ENCODE measurements around the gene C3orf22.

Gene C3orf22

DNA sequence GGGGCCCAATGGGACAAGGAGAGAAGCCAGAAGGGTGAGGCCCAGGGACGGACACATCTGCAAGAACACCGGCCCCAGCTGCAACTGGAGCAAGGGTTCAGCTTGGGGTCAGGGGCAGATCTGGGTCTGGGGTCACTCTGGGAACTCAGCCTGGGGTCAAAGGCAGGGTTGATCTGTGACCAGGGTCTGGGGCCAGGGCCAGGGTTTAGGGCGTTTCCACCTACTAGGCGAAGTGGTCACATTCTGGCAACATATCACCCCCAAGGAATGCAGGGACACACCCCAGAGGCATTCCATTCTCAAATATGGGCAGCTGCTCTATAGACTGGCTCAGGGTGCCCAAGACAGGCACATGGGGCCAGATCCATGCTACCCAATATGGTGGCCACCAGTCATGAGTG, 50.2 kb downstream of the C3orf22 start:
- H3F3A ChIP-seq (ENCODE audit: insufficient read depth, low read length), result no peaks in the 10 kb centered on the region
- no peak overlapping the region for H3K9ac ChIP-seq (ENCODE audit: low read length)
- no peak overlapping the region for H3K27ac ChIP-seq (ENCODE audit: low read length)
- no peak overlapping the region for H3K4me2 ChIP-seq (ENCODE audit: low read depth, low read length)
- H3K4me1 ChIP-seq (ENCODE audit: low read length), result no peaks in the 10 kb centered on the region
- no peaks in the 10 kb centered on the region for H4K20me1 ChIP-seq (ENCODE audit: insufficient read depth, low read length)
- no peak overlapping the region for H3K4me3 ChIP-seq (ENCODE audit: low read length)
- no peak overlapping the region for H2AFZ ChIP-seq (ENCODE audit: low read length)
- no peaks in the 10 kb centered on the region for H3K9me3 ChIP-seq (replicated peaks; ENCODE audit: insufficient read depth, low read length)
- TF ChIP-seq EZH2phosphoT487 (IDR thresholded peaks at IDR 0.05; ENCODE audit: low read length) (no peak), EZH2 (optimal IDR thresholded peaks at IDR 0.05; ENCODE audit: low read depth, low read length) (no peak)
- TF ChIP-seq, protein P1, sequence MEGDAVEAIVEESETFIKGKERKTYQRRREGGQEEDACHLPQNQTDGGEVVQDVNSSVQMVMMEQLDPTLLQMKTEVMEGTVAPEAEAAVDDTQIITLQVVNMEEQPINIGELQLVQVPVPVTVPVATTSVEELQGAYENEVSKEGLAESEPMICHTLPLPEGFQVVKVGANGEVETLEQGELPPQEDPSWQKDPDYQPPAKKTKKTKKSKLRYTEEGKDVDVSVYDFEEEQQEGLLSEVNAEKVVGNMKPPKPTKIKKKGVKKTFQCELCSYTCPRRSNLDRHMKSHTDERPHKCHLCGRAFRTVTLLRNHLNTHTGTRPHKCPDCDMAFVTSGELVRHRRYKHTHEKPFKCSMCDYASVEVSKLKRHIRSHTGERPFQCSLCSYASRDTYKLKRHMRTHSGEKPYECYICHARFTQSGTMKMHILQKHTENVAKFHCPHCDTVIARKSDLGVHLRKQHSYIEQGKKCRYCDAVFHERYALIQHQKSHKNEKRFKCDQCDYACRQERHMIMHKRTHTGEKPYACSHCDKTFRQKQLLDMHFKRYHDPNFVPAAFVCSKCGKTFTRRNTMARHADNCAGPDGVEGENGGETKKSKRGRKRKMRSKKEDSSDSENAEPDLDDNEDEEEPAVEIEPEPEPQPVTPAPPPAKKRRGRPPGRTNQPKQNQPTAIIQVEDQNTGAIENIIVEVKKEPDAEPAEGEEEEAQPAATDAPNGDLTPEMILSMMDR (IDR thresholded peaks at IDR 0.05; ENCODE audit: low read length), result no peak
- no peaks in the 10 kb centered on the region for H3K9me2 ChIP-seq (replicated peaks; ENCODE audit: insufficient read depth, low read length)
- no peaks in the 10 kb centered on the region for H3K79me2 ChIP-seq (ENCODE audit: low read length)
- no peaks in the 10 kb centered on the region for H3K36me3 ChIP-seq (replicated peaks; ENCODE audit: insufficient read depth, low read length)
- no peaks in the 10 kb centered on the region; the same call in 1 of the 2 replicates for H3K27me3 ChIP-seq (replicated peaks; ENCODE audit: insufficient read depth, low read length)
- no peak for DNase-seq

DNA sequence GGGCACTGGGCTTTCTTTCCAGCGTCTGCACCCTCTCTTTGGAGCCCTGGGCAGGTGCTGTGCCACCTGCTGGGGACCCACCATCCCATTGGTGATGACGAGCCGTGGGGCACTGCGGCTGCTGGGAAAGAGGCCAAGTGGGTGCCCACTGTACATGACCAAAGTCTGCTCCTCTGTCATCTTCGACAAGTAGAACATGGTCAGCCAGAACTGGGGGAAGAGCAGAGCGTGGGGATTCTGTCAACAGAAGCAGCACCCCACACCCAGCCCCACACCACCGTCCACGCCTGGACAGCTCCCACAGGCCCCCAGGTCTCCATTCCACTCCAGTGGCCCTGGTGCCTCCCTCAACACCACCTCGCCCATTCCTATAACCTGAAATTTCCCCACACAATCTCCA, 50.8 kb downstream of the C3orf22 start:
- H4K20me1 ChIP-seq (ENCODE audit: insufficient read depth, low read length), result no peaks in the 10 kb centered on the region
- no peaks in the 10 kb centered on the region for H3K79me2 ChIP-seq (ENCODE audit: low read length)
- no peak overlapping the region for H3K4me3 ChIP-seq (ENCODE audit: low read length)
- no peak for DNase-seq
- no peak overlapping the region for H2AFZ ChIP-seq (ENCODE audit: low read length)
- no peaks in the 10 kb centered on the region for H3K4me1 ChIP-seq (ENCODE audit: low read length)
- no peak overlapping the region for H3K4me2 ChIP-seq (ENCODE audit: low read depth, low read length)
- no peaks in the 10 kb centered on the region for H3K9me3 ChIP-seq (replicated peaks; ENCODE audit: insufficient read depth, low read length)
- H3K36me3 ChIP-seq (replicated peaks; ENCODE audit: insufficient read depth, low read length), result no peaks in the 10 kb centered on the region
- no peaks in the 10 kb centered on the region for H3F3A ChIP-seq (ENCODE audit: insufficient read depth, low read length)
- no peaks in the 10 kb centered on the region for H3K9me2 ChIP-seq (replicated peaks; ENCODE audit: insufficient read depth, low read length)
- H3K27ac ChIP-seq (ENCODE audit: low read length), result no peak overlapping the region
- no peak for TF ChIP-seq EZH2 (optimal IDR thresholded peaks at IDR 0.05; ENCODE audit: low read depth, low read length)
- TF ChIP-seq, protein P1 (IDR thresholded peaks at IDR 0.05; ENCODE audit: low read length), result no peak
- TF ChIP-seq EZH2phosphoT487 (IDR thresholded peaks at IDR 0.05; ENCODE audit: low read length), result no peak
- H3K9ac ChIP-seq (ENCODE audit: low read length), result no peak overlapping the region
- no peaks in the 10 kb centered on the region; the same call in 1 of the 2 replicates for H3K27me3 ChIP-seq (replicated peaks; ENCODE audit: insufficient read depth, low read length)

DNA sequence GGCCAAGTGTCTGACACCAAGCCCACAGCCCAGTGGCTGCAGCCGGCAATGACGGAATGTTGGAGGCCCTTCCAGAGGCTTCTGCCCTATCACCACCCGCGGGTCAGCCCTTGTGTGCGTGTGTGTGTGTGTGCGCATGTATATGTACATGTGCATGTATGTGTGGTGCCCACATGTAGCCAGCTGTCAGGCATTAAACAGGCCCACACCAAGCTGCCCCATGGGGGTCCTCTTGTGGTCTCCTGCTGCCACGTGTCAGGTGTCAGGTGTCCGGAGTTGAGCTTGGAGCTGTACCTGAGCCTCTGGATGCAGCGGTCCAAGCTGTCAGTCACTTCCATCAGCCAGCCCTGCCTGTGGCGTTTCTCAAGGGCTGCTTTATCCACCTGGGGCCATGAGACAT, 55.0 kb downstream of the C3orf22 start:
- TF ChIP-seq, protein P1 (IDR thresholded peaks at IDR 0.05; ENCODE audit: low read length), result no peak
- no peak for TF ChIP-seq EZH2 (optimal IDR thresholded peaks at IDR 0.05; ENCODE audit: low read depth, low read length)
- no peak for TF ChIP-seq EZH2phosphoT487 (IDR thresholded peaks at IDR 0.05; ENCODE audit: low read length)
- H3K4me3 ChIP-seq (ENCODE audit: low read length), result no peak overlapping the region
- no peak overlapping the region for H3K9ac ChIP-seq (ENCODE audit: low read length)
- no peak for DNase-seq
- no peaks in the 10 kb centered on the region for H4K20me1 ChIP-seq (ENCODE audit: insufficient read depth, low read length)
- no peak overlapping the region for H3K4me2 ChIP-seq (ENCODE audit: low read depth, low read length)
- H3K27ac ChIP-seq (ENCODE audit: low read length), result no peak overlapping the region
- H3F3A ChIP-seq (ENCODE audit: insufficient read depth, low read length), result no peaks in the 10 kb centered on the region
- no peaks in the 10 kb centered on the region for H3K9me3 ChIP-seq (replicated peaks; ENCODE audit: insufficient read depth, low read length)
- H3K36me3 ChIP-seq (replicated peaks; ENCODE audit: insufficient read depth, low read length), result no peaks in the 10 kb centered on the region
- no peaks in the 10 kb centered on the region for H3K9me2 ChIP-seq (replicated peaks; ENCODE audit: insufficient read depth, low read length)
- H3K27me3 ChIP-seq (replicated peaks; ENCODE audit: insufficient read depth, low read length), result no peaks in the 10 kb centered on the region; the same call in 1 of the 2 replicates
- H3K79me2 ChIP-seq (ENCODE audit: low read length), result no peaks in the 10 kb centered on the region
- H3K4me1 ChIP-seq (ENCODE audit: low read length), result no peaks in the 10 kb centered on the region
- H2AFZ ChIP-seq (ENCODE audit: low read length), result no peak overlapping the region
